Stimulated activated CD4-positive, alpha-beta T cell treated with anti-CD3 and anti-CD28 coated beads, TNF-alpha, amount 100 ng/mL, for 1 hour (primary cell): ENCODE data around the gene ATP1B4.

Experiments
- DNase-seq, 3 donors: peaks; one replicate each; pipeline ENCODE4 v3.0.0-alpha.2; 2020; ENCODE audit warnings: low read depth in 3 of 3, low spot score in 1 of 3

ATP1B4 gene

DNA sequence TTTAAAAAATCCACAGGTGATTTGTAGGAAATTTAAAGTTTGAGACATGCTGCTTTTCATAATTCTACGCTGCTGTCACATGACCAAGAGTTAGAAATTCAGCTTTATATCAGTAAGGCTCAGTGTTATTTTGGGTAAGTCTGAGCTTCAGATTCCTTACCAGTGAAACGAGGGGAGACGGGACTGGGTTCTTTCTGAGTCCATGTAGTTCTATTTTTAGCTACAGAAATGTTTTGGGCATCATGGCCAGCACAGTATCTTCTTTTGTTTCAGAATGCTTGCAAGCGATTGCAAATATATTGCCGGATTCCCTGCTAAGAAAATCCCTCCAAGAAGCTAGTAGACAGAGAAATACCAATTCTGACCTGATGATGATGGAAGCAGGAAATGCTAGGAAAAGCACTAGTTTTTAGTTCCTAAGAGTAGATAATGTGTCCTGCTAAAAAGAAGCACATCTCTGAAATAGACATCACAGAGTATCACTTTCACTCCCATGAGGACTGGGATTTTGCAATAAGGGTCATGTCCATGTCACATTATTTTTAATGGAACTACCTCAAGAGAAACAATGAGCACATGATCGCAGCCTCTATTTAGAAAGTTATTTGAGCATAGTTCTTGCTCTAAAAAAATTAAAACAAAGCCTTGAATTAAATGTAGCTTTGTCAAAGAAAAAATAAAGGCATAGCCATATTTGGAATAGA, 10.9 kb downstream of the ATP1B4 start:
- no peak for DNase-seq

DNA sequence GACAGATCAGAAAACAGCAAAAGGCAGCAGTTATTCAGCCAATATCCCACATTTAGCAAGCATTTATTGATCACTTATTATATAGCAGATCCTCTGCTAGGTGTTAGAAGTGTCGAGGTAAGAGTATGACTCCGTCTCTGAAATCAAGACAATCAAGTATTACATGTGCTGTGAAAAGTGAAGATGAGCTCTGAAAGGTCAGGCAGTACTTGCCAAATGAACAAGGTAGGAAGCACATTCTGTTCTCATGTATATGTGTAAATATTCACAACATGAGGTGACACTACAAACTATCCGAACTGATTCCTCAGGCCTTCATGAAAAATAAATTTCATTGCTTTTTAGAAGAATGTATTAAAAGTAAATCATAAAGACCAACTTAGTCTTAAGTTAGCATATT, 15.3 kb downstream of the ATP1B4 start:
- DNase-seq, result no peak

DNA sequence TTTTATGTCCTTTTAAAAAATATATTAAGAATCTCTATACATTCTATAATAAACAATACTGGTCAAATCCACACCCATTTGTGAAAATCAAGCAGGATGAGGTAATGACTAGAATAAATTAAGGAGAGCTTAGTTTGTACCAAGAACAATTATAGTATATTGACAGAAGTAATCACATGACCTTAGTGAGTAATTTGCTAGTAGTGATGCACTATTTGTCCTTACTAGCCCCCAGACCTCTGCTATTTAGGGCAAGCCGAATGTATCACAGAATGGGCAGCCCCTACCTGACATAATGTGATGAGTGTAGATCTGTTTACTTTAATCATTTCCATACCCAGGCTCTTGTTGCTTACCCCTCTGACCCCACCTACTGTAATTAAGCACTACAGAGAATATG, 15.8 kb downstream of the ATP1B4 start:
- no peak for DNase-seq

DNA sequence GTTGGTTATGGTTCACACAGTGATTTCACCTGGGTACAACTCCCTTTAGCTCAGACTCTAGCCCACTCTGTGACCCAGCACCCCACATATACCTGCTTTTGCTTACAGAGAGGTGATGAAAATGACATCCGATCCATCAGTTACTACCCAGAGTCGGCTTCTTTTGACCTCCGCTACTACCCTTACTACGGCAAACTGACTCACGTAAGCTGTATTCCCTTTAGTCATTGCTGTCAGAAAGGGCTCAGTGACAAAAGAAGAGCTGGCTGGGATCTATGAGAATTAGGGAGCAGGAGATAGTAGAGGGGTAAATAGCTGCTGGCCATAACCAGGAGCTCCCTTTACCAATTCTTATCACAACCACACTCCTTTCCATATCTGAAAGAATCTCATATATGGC, 16.7 kb downstream of the ATP1B4 start:
- DNase-seq, result no peak

DNA sequence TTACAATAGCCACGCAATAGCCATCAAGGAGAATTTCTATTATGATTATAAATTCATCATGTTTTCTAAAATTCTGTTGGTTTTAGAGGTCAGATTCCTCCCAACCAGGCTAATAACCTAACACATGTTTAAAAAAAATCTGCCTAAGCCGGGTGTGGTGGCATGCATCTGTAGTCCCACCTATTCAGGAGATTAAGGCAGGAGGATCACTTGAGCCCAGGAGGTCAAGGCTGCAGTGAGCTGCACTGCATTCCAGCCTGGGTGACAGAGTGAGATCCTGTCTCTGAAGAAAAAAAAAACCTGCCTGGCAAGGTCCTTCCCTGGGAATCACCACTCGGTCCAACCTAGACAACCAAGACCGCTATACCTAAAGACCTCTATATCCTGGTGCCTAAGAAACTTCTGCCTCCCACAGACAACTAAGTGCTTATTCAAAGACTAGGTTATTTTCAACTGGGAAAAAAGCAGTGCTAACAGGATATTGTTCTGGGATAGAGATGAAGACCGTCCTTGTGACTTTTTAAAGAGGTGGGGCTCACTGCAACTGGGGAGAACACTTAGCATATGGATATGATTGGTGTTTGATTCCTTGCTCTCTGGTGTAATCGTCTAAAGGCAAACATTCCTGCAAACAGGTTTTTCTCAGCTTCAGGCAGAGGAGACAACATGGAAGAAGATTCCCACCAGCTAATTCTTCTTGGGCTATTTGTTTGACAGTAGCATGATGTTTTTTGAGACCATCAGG, 18.2 kb downstream of the ATP1B4 start:
- DNase-seq, result no peak

DNA sequence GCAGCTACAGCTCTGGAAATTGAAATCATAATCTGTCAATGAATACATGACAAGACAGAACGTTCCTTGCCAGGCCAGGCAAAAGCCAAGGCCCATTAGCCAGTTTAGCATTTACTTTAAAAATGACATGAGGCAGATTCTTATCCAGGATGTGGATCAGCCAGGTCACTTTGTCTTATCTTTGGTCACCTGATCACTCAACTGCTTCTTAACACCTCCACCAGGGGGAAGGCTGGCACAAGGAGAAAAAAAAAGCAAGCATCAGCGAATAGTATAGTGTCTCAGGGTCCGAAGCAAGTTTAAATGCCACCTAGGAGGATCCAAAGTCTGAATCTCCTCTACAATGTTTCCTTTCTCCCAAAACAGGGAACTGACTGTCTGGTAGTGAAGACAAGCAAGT, 18.8 kb downstream of the ATP1B4 start:
- no peak for DNase-seq

DNA sequence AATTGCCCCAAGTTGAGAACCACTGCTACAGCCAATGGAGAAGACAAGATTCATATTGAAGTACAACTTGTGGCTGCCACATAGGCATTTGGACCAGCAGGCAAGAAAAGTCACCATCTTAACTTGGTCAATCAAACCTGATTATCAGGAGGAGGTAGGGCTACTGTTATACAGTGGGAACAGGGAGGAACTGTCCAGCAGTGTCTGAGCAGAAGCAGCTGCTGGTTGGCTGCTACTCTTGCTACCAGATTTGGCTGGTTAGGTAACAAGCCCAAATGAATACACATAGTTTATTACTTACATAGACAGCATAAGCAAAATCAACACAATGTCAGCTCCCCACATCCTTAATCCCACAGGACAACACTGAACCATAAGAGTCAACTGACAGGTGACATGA, 39.4 kb downstream of the ATP1B4 start:
- no peak for DNase-seq

DNA sequence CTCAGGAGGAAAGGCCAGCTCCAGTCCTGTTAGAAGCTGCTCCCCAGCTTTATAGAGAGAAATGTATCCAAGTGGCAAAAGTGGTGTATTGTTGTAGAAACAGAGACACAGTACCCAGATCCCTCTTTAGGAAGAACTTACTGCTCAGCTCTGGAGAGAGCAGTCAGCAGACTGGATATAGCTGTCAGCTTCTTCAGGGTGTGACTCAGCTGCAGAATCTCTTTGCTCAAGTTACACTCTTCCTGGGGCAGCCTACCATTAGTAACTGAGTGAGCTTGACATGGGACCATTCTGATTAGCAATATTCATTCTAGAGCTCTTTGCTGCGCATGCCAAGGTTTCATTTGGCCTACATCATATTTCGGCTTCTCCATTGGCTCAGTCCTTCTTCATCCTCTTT, 40.5 kb downstream of the ATP1B4 start:
- no peak for DNase-seq

DNA sequence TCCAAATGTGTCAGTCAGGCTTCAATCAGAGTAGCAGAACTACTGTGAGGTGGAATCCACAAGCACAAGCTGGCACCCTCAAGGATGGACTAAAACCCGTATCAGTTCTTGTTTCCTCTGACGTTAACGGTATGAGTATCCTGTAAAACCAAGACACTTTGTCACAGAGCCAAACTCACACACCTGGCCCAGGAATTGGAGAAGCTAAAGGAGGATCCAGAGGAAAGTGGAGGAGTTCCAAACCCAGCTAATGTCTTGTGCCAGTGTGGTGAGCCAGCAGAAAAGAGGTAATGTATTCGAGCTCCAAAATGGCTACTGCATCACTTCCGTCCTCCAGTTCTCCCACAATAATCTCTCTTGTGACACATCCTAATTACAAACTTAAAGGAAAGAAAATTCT, 44.7 kb downstream of the ATP1B4 start:
- DNase-seq, result no peak

DNA sequence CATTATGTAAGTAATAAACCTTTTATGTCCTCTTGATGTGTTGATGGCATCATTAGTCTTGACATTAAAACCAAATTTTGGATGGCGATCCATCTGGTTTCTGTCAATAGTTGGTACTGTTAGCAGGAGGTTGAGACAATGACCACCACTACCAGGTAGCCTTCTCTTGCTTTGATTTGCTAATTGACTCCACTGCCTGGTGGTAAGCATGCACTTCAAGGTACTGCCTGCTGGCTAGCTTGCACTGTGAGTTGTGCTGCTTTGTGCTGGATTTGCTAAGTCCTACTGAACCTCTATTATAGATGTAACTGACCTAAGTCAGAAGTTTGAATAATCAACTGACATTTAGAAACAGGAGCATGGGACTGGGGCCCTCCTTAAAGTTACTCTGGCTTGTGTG, 46.3 kb downstream of the ATP1B4 start:
- no peak for DNase-seq

DNA sequence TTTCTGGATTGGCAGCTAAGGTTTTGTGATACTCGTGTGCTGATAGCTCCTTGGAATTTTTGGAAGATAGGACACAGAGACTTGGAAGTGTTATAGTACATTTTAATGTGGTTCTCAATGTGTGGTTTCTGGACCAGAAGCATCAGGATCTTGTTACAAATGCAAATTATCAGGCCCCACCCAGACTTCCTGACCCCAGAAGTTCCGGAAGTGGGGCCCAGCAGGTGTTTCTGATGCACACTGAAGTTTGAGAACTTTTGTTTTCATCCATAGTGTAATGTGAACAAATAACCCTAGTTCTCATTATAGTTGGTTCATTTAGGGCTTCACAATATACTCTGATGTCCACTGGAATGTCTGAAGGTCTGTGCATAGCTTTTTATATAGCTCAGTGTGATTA, 57.6 kb downstream of the ATP1B4 start:
- no peak for DNase-seq

DNA sequence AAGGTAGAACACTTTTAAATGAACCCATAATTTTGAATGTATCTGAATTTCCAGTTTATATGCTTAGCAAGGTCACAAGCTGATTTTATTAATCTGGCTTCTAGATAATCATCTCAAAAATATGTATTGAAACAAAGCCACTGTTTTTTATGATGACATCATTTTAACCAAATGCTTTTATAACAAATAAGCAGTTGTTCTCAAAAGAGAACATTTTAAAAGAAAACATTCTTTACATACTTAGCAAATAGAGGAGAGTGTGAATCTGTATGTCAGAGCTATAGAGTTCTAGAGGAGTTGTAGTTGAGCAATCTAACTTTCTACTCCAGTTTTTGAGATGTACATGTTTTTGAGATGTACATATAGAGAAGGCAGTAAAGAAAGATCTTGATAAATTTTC, 64.7 kb downstream of the ATP1B4 start:
- no peak for DNase-seq

DNA sequence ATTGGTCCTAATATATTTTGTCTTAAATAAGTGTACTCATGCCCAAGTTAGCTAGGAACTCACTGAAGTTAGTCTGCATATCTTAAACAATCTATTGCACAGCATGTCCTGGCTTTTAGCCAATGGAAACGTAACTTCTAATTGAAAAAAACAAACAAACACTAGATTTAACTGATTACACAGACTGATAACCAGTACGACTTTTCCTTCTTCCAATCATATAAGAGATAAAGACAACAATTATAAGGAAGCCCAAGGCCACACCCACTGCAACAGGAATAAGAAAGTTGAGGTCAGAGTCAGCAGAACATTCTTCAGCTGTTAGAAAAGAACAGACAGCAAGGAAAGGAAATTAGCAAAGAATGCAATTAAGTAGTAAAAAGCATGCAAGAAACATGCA, 66.4 kb downstream of the ATP1B4 start:
- no peak for DNase-seq

DNA sequence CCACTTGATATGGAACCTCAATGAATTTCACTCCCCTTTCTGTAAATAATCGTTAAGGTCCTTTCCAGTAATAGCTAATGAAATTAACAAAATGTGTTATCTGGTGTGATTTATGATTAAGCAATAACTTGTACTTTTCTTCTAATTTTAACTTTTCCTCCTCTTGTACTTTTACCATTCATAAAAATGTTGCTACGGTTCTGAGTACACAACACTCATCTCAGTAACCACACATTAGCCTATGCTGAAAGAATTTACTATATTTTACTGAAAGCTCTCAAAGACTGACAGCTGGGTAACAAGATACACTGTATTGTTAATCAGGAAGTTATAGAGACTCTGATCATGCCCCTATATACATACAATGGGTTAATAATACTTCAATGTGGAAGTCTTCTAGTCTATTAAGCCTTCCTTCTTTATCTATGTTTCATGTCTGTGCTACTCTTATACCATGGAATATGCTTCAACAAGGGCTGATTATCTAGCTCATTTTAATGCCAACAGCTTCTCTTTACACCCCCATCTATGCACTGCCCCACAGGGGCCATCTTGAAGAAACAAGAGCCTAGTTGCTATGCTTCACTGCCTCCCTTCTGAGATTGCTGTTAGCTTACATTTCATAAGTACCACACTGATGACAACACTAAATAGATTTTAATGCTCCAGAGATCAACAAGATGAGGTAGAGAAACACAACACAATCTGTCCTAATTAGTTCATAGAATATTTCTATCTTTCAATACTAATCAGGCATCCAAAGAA, 68.1 kb downstream of the ATP1B4 start:
- DNase-seq, result no peak
